HG02938 (cell line): ENCODE results near the gene ZNF664.
A peak's percentile ranks its signal among the peaks of the same experiment; 100 is the strongest.

Experiments
- ATAC-seq: cut with Tn5 transposase; IDR thresholded peaks from one replicate; pipeline ENCODE4 v1.9.1; 2021; ENCODE audit warnings: mild to moderate bottlenecking, moderate library complexity; ENCODE audit not compliant: unreplicated experiment

ZNF664 gene

GRCh38 chr12:123972457-123973401 lies at the start of gene ZNF664, which contains the start of gene CCDC92:
ZNF664 (plus strand) TSS chr12:123973215; CDS start chr12:124012145, 38,930 bp downstream.
CCDC92 (minus strand) TSS chr12:123972831; CDS start chr12:123944305, 28,526 bp downstream.
- peak; percentile 66 for ATAC-seq

- ATAC-seq: no peak
Observed at GRCh38 chr12:123923927-123924326, 49.1 kb upstream of the ZNF664 start.

- ATAC-seq: no peak
Observed at GRCh38 chr12:123924539-123924938, 48.5 kb upstream of the ZNF664 start.

DNA sequence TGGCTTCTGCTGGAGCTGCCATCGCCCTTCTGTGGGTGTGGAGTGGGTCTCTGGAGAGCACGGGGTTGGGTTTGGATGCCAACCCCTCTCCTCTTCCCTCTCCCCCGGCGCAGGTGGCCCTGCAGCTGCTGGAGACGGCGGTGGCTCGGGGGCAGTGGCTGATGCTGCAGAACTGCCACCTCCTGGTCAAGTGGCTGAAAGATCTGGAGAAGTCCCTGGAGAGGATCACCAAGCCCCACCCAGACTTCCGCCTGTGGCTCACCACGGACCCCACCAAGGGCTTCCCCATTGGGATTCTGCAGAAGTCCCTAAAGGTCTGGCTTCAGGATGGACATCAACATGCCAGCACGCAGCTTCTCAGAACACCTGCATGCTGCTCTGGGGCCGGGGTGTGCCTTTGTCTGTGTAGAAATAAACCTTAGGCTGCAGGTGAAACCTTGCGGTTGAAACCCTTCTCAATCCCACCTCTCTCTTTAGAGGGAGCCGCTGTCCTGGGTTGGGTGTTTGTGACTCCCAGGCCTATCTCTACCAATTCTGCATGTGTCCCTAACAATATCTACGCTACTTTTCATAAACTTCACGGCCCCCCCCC lies 44.6 kb upstream of the ZNF664 start:
- ATAC-seq: no peak

DNA sequence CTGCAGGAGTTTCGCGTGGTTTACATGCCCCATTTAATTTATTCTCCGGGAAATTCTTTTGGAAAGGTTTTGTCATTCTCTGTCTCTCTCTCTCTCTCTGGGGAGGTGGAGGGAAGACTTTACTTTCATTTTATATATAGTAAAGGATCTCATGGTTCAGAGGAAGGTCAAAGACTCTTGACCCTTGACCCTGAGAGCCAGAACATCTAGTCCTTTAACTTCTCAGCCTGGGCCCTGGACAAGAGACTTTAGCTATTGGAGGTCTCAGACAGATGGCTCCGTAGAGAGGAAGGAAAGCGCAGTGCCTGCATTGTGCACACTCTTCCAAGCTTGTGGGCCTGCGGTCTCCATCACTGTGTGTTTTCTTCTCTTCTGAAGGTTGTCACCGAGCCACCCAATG lies 44.1 kb upstream of the ZNF664 start:
- no peak for ATAC-seq

DNA sequence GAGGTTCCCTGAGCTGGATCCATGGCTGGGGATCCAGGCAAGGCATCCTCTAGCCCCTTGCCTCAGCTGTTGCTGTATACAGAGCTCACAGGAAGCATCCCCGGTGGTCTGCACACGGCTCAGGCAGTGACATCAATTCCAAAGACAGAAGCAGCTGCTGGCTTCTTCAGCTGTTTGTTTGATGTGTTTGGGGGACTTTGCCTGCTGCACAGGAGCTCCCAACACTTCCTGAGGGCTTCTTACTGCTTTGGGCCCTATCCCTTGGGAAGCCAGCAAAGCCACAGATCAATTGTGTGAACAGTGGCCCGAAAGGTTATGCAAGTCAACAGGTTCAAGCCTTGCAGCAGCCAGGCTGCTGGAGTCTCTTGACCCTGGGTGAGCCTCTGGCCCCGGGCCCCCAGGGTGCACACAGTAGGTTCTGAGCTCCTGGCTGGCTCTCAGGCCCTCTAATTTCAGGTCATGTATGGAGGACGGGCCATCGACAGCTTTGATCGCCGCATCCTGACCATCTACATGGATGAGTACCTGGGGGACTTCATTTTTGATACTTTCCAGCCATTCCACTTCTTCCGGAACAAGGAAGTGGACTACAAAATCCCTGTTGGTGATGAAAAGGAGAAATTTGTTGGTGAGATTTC lies 43.0 kb upstream of the ZNF664 start:
- ATAC-seq: no peak

- ATAC-seq: no peak
Observed at GRCh38 chr12:123931686-123932321, 41.2 kb upstream of the ZNF664 start.

GRCh38 chr12:123933214-123933613 lies 39.8 kb upstream of the ZNF664 start:
- no peak for ATAC-seq

DNA sequence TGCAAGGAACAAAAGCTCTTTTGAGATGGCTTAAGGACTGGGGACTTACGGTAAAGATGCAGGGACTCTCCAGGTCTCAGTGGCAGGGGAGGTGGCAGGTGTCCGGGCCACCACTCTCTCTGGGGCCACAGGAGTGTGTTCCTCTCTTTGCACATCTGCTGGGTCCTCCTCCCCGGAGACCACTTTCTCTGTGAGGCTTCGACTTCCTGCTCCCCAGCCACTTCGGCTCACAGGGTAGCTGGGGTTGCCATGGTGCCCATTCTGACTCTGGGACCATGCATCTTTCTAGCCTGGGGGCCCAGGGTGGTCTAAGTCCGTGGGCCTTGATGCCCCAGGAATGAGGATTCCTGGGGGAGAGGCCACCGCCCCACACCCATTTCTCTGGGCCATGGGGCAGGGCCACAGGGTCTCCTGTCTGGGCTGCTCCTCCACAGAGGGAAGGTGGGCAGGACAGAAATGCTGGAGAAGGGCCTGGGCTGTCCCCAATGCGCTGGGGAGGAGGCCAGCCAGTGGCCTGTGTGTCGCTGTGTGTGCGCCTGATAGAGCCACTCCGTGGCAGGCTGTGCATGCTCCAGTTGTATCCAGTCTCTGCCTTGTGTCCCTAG lies 38.9 kb upstream of the ZNF664 start:
- no peak for ATAC-seq

- no peak for ATAC-seq
Observed at GRCh38 chr12:123934829-123935228, 38.2 kb upstream of the ZNF664 start.

- ATAC-seq: no peak
Observed at GRCh38 chr12:123935956-123936355, 37.1 kb upstream of the ZNF664 start.

- ATAC-seq: no peak
Observed at GRCh38 chr12:123936471-123936870, 36.5 kb upstream of the ZNF664 start.

DNA sequence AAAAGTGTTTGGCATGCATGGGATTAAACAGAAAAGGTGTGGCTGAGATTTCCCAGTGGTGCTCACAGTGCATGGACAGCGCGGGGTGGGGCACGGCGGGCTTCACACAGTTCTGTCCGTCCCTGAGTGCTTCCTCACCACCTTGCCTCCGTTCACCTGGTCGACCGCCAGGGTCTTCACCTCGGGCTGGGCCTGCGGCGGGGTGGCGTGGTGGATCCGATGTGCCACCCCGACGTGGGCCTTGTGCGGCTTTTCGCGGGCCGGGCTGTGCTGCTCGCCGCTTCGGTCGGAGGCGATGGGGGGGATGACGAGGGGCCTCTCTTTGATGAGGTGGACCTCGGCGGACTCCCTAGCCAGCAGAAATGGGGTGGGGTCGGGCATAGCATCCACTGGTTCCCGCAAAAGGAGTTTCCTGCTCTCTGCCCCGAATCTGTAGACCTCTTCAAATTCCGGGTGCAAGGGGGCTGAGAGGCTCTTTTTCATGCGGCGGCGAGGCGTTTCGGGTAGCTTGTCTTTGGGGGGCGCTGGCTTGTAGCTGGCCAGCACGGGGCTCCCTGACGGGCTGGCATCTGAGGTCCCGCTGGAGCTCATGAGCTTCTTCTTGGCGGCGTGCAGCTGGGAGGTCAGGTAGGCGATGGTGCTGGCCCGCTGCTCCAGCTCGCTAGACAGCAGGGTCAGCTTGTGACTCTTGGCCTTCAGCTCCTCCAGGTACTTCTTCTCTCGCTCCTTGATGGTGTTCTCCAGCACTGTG lies 35.9 kb upstream of the ZNF664 start:
- no peak for ATAC-seq

DNA sequence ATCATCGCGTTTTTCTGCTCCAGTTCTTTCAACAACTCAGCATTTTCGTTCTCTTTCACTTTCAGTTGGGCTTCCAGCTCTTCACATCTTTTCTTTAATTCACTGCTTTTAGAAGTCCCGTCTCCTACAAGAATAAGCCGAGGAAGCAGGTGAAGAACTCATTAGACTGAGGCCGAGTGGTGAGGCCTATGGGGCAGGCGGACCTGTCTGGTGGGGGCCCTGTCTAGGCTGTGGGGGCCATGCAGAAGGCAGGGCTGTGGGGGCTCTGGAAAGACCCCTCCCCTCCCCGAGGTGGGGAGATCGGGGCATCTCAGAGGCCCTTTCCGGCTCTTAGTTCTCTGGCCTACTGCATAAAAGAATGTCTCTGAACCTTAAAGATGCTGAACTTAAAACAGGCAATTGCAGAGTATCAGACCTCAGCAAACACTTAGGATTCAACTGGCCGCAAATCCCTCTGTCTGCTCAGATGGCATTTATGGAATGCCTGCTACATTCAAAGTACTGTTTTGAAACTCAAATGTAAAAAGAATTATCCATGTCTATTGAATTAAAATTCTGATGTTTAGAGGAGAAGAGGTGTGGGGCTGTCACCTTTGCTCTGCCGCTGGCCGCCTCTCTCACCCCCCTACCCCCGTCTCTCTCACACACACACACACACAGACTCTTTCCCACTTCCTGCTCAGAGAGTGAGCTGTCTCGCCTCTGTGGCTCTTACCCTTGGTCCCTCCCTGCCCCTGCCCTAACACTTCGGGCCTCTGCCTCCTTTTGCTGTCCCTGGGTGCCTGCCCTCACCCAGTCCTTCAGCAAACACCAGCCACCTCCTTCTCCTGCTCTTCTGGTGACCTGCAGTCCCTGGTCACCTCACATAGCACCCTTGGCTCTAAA lies 35.1 kb upstream of the ZNF664 start:
- no peak for ATAC-seq

GRCh38 chr12:123938679-123939480 lies 34.1 kb upstream of the ZNF664 start:
- ATAC-seq: no peak

GRCh38 chr12:123939716-123940626 lies 33.0 kb upstream of the ZNF664 start:
- ATAC-seq: no peak

DNA sequence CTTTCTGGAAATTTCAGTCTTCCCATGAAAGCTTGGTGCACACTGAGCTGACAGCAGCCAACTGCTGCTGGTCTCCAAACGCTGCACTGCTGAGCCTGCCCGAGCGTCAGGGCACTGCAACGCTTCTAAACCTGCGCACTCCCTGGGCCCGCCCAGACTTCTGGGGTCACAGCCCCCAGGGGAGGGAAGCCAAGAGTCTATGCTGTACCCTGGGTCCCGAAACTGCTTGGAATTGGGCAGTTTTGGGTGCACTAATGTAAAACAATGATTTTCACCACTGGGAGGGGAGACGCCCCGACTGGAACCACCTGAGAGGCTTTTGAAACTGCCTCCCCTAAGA lies 32.4 kb upstream of the ZNF664 start:
- ATAC-seq: no peak
